ENCODE data around the gene CLCN5.

CLCN5 gene

DNA sequence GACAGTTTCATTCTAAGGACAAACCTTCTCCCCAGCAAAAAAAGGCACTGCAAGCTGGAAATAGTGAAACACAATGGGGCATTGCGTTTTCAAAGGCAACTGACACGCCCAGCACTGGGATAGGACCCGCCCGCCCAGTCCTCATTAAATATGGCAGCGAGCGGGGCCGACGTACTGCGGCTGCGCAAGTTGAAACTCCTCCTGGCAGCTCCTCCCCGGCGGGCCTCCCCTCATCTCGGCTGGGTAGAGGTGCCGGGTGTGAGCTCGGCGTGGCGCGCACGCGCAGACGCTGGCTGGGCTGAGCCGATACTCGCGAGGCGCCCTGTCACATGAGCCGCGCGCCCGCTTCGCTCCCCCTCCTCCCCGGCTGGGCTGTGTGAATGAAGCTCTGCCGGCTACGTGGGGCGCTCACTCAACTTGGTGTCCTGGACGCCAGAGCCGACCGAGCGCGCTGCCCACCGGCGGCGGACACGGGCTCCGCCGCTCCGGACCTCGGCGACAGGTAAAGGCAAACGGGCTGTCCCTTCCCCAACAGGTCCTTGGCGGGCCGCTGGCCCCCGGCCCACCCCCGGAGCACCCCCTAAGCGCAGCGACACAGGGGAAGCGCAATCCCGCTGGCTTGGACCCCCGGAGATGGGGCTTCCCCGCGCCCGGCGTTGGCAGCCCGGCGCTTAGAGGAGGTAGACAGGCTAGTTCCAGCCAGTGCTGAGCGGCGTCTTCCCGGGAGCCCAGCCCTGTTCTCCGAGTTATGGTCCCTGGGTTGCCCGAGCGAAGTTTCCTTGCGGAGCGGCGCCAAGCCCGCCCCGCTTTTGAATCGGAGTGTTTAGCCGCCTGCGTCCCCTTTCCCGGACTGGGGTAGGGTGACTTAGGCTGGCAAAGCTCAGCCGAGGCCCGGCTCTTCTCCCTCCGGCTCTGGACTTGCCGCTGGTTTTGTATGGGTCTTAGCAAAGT is at the start of gene CLCN5:
Gene CLCN5 (plus strand): TSS at position 306 of the 951 bp plus-strand sequence. CDS start 2,703 bp downstream, outside the sequence.
- peak within 1 kb of the TSS; percentile 57 for H3K27ac ChIP-seq
- peak; percentile 53 for DNase-seq (ENCODE audit: low read depth, low spot score)

DNA sequence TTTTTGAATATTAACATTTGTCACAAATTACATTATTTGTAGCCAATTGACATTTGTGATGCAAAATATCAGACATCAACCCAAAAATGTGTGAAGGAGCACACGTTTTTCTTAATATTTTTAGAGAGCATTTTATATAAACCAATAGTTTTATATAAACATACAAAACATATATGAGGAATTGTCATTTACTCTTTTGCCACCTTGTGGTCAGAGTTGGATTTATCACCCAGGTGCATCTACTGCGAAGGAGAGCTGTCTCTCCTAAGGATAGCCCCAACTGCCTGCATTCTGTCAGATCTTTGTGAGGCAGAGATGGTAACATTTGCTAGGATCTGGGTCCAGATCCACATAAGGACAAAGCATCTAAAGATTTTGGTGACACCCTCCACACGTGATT is 45.6 kb upstream of the CLCN5 start:
- DNase-seq (ENCODE audit: low read depth, low spot score): no peak
- no peak overlapping the region for H3K27ac ChIP-seq

DNA sequence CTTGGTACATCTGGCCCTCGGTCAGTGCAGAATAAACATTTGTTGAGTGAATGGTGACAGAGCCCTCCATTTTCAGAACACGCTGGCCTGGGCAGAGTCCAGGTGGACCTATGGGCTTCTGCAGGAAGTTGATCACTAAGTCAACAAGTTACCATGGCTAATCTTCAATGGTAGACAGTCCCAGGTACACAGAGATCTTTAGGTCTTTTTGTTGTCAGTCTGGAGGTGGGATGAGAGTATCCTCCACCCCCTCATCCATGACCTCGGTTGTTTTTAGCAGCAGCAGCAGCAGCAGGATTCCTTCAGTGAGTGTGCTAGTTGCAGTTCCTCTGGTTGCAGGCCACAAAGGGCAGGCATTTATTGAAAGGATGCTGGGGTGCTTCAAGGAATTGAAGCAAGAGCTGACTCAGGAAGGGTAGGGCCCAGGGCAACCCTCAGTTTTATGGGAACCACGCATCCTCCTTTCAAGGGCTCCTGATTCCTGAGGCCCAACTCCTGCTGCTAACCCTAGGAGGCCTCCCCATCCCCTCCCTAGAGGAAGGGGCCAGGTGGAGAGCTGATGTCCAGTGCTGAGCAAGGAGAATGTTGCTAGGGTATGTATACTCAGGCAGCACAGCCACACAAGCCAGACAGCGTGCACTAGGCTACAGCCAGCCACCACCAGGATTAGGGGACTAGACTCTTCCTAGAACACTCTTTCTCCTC is 44.8 kb upstream of the CLCN5 start:
- DNase-seq (ENCODE audit: low read depth, low spot score): no peak
- H3K27ac ChIP-seq: no peak overlapping the region

DNA sequence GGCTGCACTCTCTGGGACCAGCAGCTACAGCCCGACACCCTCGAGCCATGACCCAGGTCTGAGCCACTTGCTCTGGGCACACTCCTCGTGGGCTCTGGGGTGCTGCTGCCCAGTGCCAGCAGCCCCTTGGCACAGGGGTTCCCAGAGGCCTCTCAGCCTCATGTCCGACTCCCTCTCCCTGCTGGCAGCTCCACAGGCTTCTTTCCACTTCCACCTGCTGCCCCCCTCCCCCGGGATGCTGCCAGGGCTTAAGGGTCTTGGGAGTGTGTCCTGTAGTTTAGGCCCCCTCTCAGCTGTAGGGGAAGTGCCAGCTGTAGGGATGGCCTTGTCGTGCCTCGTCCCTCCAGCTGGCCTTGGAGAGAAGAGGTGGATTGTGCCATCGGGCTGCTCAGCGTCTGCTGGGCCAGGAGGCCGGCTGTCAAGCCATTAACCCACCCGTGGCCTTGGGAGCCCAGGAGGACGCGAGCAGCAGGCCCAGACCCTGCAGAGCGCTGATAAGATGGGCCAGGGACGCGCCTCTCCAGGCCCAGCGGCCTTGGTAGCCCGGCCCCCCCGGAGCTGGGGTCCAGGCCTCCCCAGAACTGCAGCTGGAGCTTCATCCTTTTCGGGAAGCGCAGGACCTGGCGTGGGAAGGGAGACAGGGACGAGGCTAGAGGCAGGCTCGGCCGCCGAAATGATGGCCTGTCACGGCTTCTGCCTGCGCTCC is 44.1 kb upstream of the CLCN5 start:
- H3K27ac ChIP-seq: peak overlapping the region; percentile 60
- no peak for DNase-seq (ENCODE audit: low read depth, low spot score)

DNA sequence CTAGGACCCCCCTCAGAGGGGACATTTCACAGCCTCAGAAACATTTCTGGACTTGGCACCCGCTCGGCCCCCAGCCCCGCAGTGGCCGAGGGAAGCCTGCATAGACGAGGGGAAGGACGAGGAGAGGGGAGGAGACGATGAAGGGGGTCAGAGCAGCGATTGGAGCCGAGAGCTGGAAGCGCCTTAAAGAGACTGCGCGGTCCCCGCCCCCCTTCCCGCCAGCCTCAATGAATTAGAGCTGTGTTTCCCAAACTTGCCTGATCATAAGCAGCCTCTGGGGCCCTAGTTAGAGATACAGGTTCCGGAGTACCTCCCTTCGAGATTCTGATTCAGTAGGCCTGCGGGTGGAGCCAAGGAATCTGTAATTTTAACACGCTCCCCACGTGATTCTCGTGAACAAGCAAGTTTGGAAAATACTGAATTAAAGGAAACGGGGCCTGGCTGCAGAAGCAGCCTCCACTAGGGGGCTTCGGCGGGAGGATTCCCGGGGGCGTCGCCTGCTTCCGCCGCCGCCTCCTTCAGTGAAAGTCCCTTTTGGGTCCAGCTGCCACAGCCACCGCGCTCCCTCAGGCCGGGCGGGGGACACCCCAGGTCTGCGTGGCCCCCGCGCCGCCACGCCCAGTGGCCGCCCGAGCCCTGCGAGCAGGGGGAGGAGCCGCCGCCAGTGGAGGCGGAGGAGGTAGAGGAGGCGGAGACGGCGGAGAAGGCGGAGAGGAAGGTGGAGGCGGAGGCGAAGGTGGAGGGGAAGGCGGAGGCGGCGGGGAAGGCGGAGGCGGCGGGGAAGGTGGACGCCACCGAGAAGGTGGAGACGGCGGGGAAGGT is 43.4 kb upstream of the CLCN5 start, which contains the start of gene USP27X:
Gene USP27X (plus strand): TSS at position 651 of the 822 bp plus-strand sequence. CDS start 824 bp downstream, outside the sequence.
- no peak for DNase-seq (ENCODE audit: low read depth, low spot score)

DNA sequence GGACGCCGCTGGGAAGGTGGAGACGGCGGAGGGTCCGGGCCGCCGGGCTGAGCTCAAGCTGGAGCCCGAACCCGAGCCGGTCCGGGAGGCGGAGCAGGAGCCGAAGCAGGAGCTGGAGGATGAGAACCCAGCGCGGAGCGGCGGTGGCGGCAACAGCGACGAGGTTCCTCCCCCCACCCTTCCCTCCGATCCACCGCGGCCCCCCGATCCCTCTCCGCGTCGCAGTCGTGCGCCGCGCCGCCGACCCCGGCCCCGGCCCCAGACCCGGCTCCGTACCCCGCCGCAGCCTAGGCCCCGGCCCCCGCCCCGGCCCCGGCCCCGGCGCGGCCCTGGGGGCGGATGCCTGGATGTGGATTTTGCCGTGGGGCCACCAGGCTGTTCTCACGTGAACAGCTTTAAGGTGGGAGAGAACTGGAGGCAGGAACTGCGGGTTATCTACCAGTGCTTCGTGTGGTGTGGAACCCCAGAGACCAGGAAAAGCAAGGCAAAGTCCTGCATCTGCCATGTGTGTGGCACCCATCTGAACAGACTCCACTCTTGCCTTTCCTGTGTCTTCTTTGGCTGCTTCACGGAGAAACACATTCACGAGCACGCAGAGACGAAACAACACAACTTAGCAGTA is 42.6 kb upstream of the CLCN5 start:
- DNase-seq (ENCODE audit: low read depth, low spot score): no peak
- H3K27ac ChIP-seq: peak overlapping the region; percentile 60

More for the DNA sequence above, 43.4 kb upstream of the CLCN5 start, which contains the start of gene USP27X:
- peak within 1 kb of the TSS; percentile 60 for H3K27ac ChIP-seq

DNA sequence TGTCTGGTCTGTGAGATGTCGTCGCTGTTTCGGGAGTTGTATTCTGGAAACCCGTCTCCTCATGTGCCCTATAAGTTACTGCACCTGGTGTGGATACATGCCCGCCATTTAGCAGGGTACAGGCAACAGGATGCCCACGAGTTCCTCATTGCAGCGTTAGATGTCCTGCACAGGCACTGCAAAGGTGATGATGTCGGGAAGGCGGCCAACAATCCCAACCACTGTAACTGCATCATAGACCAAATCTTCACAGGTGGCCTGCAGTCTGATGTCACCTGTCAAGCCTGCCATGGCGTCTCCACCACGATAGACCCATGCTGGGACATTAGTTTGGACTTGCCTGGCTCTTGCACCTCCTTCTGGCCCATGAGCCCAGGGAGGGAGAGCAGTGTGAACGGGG is 41.7 kb upstream of the CLCN5 start:
- no peak overlapping the region for H3K27ac ChIP-seq
- no peak for DNase-seq (ENCODE audit: low read depth, low spot score)

DNA sequence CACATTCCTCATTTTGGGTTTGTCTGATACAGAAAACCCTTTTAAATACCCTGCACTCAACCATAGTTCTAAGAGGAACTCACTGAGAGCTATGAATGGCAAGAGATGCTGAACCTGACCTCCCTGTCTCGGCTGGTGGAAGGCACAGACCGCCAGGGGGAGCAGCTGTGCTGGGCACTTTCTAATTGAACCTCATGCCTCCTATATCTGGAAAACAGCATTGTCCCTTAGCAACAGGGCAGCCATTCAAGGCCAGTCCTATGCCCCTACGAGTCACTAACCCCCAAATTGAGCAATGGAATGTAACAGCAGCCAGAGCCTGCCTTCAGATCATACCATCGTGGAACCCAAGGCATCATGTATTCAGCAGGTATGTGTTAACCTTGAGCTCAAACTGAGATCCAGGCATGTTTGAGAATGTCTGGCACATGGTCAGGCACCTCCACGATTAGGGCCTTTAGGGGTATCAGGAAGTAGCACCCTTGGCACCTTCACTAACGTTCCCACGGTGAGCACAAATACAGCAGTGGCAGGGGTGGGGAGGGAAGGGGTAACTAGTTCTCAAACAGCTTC is 38.0 kb upstream of the CLCN5 start:
- no peak for DNase-seq (ENCODE audit: low read depth, low spot score)
- H3K27ac ChIP-seq: no peak overlapping the region

DNA sequence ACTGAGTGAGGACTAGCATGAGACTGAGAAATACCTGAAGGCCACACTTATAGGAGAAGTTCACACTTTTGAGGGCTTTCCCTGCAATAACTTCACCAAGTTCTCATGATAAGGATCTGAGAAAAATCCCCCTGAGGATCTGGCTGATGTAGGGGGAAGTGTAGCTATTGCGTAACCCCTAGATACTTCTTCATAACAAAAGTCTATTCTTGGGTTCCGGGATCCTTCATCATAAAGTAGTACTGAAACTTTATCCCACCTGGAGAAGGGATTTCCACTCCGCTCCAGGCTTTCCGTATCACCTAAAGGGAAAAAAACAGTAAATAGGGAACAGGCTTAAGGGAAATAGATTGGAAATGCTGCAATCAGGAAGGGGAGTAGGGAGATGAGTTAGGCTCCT is 29.9 kb upstream of the CLCN5 start:
- no peak overlapping the region for H3K27ac ChIP-seq
- DNase-seq (ENCODE audit: low read depth, low spot score): no peak

DNA sequence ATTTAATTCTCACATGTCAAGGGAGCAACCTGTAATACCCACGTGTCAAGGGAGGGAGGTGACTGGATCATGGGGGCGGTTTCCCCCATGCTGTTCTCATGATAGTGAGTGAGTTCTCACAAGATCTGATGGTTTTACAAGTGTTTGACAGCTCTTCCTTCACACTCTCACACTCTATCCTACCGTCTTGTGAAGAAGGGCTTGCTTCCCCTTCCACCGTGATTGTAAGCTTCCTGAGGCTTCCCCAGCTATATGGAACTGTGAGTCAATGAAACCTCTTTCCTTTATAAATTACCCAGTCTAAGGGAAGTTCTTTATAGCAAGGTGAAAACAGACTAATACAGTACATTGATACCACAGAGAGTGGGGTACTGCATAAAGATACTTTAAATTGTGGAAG is 25.4 kb upstream of the CLCN5 start:
- no peak overlapping the region for H3K27ac ChIP-seq
- no peak for DNase-seq (ENCODE audit: low read depth, low spot score)

DNA sequence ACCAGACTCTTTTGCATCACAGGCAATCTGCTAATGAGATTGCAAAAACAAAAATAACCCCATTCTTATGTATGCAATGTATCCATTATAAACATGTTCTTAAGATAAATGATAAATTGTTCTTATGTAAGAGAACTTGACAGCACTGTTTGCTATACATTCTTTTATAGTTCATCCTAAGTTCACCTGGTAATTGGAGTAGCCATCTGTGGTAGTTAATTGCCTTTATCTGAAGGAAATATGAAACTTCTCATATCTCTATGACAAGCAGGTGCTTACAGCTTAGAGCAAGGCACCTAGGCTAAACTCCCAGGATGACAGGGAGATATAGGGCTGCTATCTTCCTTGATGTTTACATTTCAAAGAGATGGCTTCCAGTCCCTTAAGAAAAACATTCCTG is 21.3 kb upstream of the CLCN5 start:
- H3K27ac ChIP-seq: no peak overlapping the region
- no peak for DNase-seq (ENCODE audit: low read depth, low spot score)

DNA sequence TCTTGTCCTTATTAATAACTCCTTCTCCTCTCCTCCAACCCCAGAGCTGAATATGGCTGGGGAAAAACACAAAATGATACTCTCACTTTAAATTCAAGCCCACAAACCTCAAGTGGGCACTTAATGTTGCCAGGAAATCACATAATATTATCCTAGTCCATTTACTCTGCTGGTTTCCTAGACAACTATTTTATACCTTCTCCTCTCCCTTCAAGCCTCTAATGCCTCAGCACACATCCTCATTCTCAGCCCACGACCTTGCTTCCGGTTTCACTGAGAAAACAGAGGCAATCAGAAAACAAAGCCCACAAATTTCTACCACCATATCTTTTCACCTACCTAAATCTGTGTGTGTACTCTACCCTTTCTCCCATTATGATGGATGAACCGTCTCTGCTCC is 12.1 kb upstream of the CLCN5 start:
- DNase-seq (ENCODE audit: low read depth, low spot score): no peak
- H3K27ac ChIP-seq: no peak overlapping the region

DNA sequence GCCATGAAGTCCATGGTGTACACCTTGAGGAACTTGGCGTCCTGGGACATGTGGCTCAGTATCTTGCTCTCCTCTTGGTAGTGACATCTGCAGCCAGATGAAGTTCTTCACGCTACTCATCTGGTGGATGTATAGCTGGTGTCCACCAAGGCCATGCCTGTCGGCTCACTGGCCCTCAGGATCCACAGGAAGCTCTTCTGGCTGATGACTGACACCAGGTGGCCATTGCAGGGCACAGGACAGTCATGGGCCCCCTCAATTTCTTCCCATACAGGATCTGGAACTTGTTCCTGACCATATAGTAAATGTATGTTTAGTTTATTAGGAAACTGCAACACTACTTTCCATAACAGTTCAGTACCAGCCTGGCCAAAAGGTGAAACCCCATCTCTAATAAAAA is 10.3 kb upstream of the CLCN5 start:
- no peak for DNase-seq (ENCODE audit: low read depth, low spot score)
- H3K27ac ChIP-seq: no peak overlapping the region

DNA sequence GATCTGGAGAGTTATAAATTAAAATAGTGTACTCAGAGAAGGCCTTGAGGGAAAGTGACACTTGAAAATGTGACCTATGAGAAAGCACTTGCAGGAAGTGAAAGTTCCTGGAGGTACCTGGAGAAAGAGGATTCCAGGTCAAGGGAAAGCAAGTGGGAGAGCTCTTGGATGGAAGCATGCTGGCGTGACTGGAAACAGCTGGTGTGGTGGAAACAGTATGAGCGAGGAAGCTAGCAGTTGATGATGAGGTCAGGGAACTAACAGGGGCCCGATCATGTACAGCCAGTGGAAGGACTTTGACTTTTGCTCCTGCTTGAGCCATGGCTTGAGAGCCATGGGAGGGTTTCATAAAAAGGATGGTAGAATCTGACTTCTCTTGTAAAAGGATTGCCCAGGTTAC is 9.5 kb upstream of the CLCN5 start:
- no peak for DNase-seq (ENCODE audit: low read depth, low spot score)
- H3K27ac ChIP-seq: no peak overlapping the region

DNA sequence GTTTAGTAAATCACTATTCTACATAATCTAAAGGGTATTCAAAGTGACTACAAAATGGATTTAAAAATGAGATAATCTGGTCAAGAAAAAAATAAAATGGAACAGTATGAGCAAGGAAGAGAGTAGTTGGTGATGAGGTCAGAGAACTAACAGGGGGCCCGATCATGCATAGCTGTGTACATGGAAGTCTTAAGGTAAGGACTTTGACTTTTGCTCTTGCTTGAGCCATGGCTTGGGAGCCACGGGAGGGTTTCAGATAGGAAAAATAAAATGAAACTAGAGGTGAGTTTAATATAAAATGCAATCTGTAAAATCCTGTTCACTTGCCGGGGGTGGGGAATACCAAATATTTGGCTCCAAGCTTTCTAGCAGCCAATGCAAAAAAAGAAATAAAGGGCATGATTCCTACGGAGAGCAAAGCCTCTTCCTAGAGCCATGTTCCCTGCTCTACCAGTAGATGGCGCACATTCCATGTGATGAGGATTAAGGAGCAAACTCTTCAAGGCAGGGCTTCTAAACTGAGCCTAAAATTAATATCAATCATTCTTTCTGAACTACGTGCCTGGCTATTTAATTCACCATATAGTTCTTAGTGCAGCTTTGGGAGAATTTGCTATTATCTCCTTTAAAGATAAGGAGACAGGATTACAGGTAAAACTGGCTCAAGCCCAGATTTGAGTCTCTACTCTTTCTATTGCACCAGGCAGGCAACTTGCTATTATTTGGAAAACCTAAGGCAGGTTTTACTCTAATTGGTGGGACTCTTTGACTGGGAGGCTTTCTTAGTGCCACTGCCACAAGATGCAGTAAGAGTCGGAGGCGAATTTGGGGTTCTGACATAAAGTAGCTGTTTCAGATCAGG is 6.8 kb upstream of the CLCN5 start:
- no peak overlapping the region for H3K27ac ChIP-seq
- no peak for DNase-seq (ENCODE audit: low read depth, low spot score)

DNA sequence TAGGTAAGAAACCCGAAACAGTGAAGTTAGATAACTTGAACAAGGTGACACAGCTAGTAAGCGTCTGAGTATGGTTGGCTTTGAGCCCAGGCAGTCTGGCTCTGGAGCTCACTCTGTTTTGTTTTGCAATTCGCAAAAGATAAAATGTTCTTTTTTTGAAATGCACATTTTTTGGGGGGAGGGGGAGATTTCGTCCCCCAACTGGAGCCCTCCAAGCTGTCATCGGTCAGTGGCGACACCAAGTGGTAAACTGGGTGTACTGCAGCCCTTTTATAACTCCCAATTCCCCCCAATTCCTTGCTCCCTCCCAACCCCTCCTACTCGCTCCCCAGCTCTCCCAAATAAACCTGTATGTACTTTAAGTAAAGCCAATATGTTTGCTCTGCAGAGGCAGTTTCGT is 2.8 kb upstream of the CLCN5 start:
- H3K27ac ChIP-seq: no peak overlapping the region
- DNase-seq (ENCODE audit: low read depth, low spot score): no peak

DNA sequence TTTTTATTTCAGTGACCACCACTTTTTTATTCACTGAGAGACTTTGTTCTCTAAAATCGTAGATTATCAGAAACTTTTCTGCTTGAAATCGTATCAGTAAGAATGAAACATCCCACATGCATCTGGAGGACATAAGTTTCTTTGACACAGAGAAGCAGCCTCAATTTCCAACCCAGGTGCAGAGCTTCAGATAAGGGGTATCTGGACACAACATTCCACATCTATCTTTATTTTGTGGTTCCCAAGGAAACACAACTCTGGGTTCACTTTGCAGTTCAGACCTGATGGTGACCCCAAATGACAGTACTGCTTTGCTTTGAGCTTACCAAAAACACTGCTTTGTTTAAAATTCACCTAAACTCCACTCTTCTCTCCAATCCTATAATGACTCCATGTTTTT is 1.3 kb upstream of the CLCN5 start:
- no peak for DNase-seq (ENCODE audit: low read depth, low spot score)
- no peak overlapping the region for H3K27ac ChIP-seq

DNA sequence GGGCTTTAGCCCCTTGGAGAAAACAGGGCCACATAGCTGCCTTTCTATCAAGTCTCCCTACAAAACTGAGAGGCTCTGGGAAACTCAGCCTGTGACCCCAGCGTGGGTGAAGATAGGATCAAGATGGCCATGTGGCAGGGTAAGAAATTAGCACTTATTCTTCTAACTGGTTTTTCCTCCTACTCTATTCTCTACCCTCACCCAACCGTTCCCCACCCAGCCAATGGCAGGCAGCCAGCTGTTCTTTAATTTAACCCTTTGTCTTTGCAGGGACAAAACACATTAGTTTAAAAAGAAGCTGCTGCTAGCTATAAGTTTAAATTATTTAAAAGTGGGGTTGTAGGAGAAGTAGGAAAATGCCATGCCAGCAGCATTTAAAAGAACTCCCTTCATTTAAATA is 2.8 kb downstream of the CLCN5 start:
- DNase-seq (ENCODE audit: low read depth, low spot score): no peak
- H3K27ac ChIP-seq: no peak overlapping the region
